KBM-7 (cell line): ENCODE results near the gene B3GALT4.
"Not testable (repeated sequence)": the region's sequence is repeated elsewhere in the genome, so short reads cannot be mapped to it uniquely, and the experiment has no call there.

ENCODE experiments used
- DNase-seq: peaks from one replicate; pipeline ENCODE4 v3.0.0-alpha.2; 2015
- in situ Hi-C: fragments of 300-500 bp; cut with MboI; formaldehyde crosslinking; loops from 2 replicates; pipeline ENCODE4 v1.14.3; 2020; ENCODE audit warnings: low sequenced_read_pairs, low pct_unique_long_range_greater_than_20kb, mixed read lengths

Gene B3GALT4

GRCh38 chr6:33271117-33271467, 5.8 kb upstream of the B3GALT4 start:
- in situ Hi-C loops, result loop anchor here (10.0 kb wide), 1 partner anchor 134 kb away; no protein-coding TSS in a partner anchor
- no peak for DNase-seq

GRCh38 chr6:33271468-33272274, 5.3 kb upstream of the B3GALT4 start, which contains the start of the genes RPS18 and VPS52:
RPS18 (plus strand) TSS chr6:33272075; CDS start chr6:33272120, 45 bp downstream.
VPS52 (minus strand) TSS chr6:33271876; CDS start chr6:33271675, 201 bp downstream.
- peak; percentile 99 for DNase-seq
- in situ Hi-C loops, result loop anchor here (10.0 kb wide), 1 partner anchor 133 kb away; no protein-coding TSS in a partner anchor

- no peak for DNase-seq
- in situ Hi-C loops, result loop anchor here (10.0 kb wide), 1 partner anchor 132 kb away; no protein-coding TSS in a partner anchor
These were observed 4.4 kb upstream of the B3GALT4 start for GRCh38 chr6:33272275-33273128.

GRCh38 chr6:33273129-33273923, 3.6 kb upstream of the B3GALT4 start:
- in situ Hi-C loops, result loop anchor here (10.0 kb wide), 1 partner anchor 131 kb away; no protein-coding TSS in a partner anchor
- no peak for DNase-seq

GRCh38 chr6:33273924-33274902, 2.7 kb upstream of the B3GALT4 start:
- in situ Hi-C loops, result loop anchor here (10.0 kb wide), 1 partner anchor 131 kb away; no protein-coding TSS in a partner anchor
- no peak for DNase-seq

GRCh38 chr6:33275795-33276580, 935 bp upstream of the B3GALT4 start:
- in situ Hi-C loops, result loop anchor here (10.0 kb wide), 1 partner anchor 129 kb away; no protein-coding TSS in a partner anchor
- DNase-seq, result not testable (repeated sequence)

GRCh38 chr6:33276581-33276863, 401 bp upstream of the B3GALT4 start:
- in situ Hi-C loops, result loop anchor here (10.0 kb wide), 1 partner anchor 128 kb away; no protein-coding TSS in a partner anchor

GRCh38 chr6:33277663-33278391, 904 bp downstream of the B3GALT4 start:
- DNase-seq, result no peak
- in situ Hi-C loops, result loop anchor here (10.0 kb wide), 1 partner anchor 127 kb away; no protein-coding TSS in a partner anchor

More at GRCh38 chr6:33276581-33276863, 401 bp upstream of the B3GALT4 start:
- no peak for DNase-seq

- no peak for DNase-seq
- in situ Hi-C loops, result loop anchor here (10.0 kb wide), 1 partner anchor 126 kb away; no protein-coding TSS in a partner anchor
These were observed 1.4 kb downstream of the B3GALT4 start for GRCh38 chr6:33278392-33278741.

GRCh38 chr6:33278810-33279209, 1.9 kb downstream of the B3GALT4 start:
- DNase-seq, result no peak
- in situ Hi-C loops, result loop anchor here (10.0 kb wide), 1 partner anchor 126 kb away; no protein-coding TSS in a partner anchor

- no peak for DNase-seq
- in situ Hi-C loops, result loop anchor here (10.0 kb wide), 1 partner anchor 126 kb away; no protein-coding TSS in a partner anchor
These were observed 2.4 kb downstream of the B3GALT4 start for GRCh38 chr6:33279257-33279695.

GRCh38 chr6:33279971-33280511, 3.1 kb downstream of the B3GALT4 start:
- DNase-seq, result peak; percentile 91
- in situ Hi-C loops, result loop anchor here (10.0 kb wide), 1 partner anchor 125 kb away; no protein-coding TSS in a partner anchor

GRCh38 chr6:33280539-33280938, 3.6 kb downstream of the B3GALT4 start:
- no peak for DNase-seq
- in situ Hi-C loops, result no loop called here

GRCh38 chr6:33285214-33285613, 8.3 kb downstream of the B3GALT4 start:
- DNase-seq, in situ Hi-C loops: not testable (repeated sequence)

GRCh38 chr6:33286946-33287914, 10.3 kb downstream of the B3GALT4 start:
- in situ Hi-C loops, result no loop called here
- no peak for DNase-seq
